Pancreas (tissue), 10 donors: Measurements from ENCODE around the gene TMEM80. TPM values are rescaled to one million over a fixed set of nuclear protein-coding genes. Genes with fewer than 3 reads are reported as not detected.

Experiments
- ATAC-seq, 4 donors: fragments of 200-7000 bp; cut with Tn5 transposase; one replicate each; pipeline versions ENCODE4 v1.8.0 to v1.9.1; 2020; ENCODE audit warnings: mild to moderate bottlenecking in 4 of 4, moderate library complexity in 4 of 4
- DNase-seq, 6 donors: peaks; one replicate each; pipeline ENCODE4 v3.0.0-alpha.2; 2020
- FAIRE-seq: peaks from 2 replicates; lab custom pipeline; 2012; peaks lifted over from hg19 to GRCh38; lab: Jason Lieb, UNC
- H3K27ac ChIP-seq, 4 donors: fragments of 200-600 bp; sonication (generic); 1 replicate in 3 of 4; 2 replicates in 1 of 4; pipeline versions ENCODE4 v1.5.0 to v1.8.0; 2020
- H3K27me3 ChIP-seq, 4 donors: fragments of 200-600 bp; one replicate each; pipeline ENCODE4 v1.8.0; 2021
- H3K36me3 ChIP-seq, 3 donors: fragments of 200-600 bp; sonication (generic) in 1 of 3; one replicate each; pipeline versions ENCODE4 v1.5.0 to v1.8.0; 2020 to 2021
- H3K4me1 ChIP-seq, 3 donors: fragments of 200-600 bp; one replicate each; pipeline ENCODE4 v1.8.0; 2021
- H3K4me3 ChIP-seq, 4 donors: fragments of 200-600 bp; sonication (generic) in 2 of 4; one replicate each; pipeline versions ENCODE4 v1.5.0 to v1.8.0; 2020 to 2021
- H3K9me3 ChIP-seq, 4 donors: fragments of 200-600 bp; one replicate each; pipeline ENCODE4 v1.8.0; 2021
- WGBS, 2 donors: extraction: QIAGEN DNeasy Blood & Tissue Kit; methylation state at CpG; one replicate each; pipeline ENCODE4 v1.1.7; 2013; 5-methylcytosine and 5-hydroxymethylcytosine counted together
- intact Hi-C, 3 donors: fragments of 100-400 bp; cut with DNase I; formaldehyde crosslinking; loops; one replicate each; pipeline versions ENCODE4 v1.11.1 to v1.14.2; 2022
- polyA plus RNA-seq, 2 donors: library from polyadenylated mRNA; stranded (reverse); fragments of 200-250 nt; gene quantifications; one replicate each; pipeline ENCODE4 v1.2.3, GENCODE V29; 2013
- total RNA-seq, 6 donors: library from RNA; stranded (reverse); fragmentation: NEBNext Ultra II Directional in 4 of 6; extraction: Animal tissue kit (Norgen Biotek cat#: 25700) in 4 of 6; gene quantifications; one replicate each; pipeline versions ENCODE4 v1.2.1 to v1.2.4, GENCODE V29; 2021 to 2023
- TF ChIP-seq, protein P1 (sequence below), 4 donors: fragments of 200-600 bp; sonication (generic) in 3 of 4; IDR thresholded peaks; one replicate each; pipeline versions ENCODE4 v1.5.0 to v1.8.0; 2021; ENCODE audit warnings: antibody characterized with exemption in 4 of 4
- donor health status: healthy with polysubstance abuse.
- donor health status: DM: no; HTN: no; CAD: no; lungs with moderate emphysema.
- donor health status: DM: no; HTN: no; CAD: no.
- donor health status: control.
- donor health status: control.
- donor health status: Bipolar disorder and iron deficiency.
- donor health status: DM: yes; HTN: yes; CAD: no.
- donor health status: DM: no; HTN: no; CAD: no.
- donor health status: DM: no; HTN: no; CAD: no.
- donor health status: DM: yes; HTN: yes; CAD: no.

Gene TMEM80
- total and polyA plus RNA-seq, 8 donors, result 8.5 to 24.7 (median 15.5) TPM

DNA sequence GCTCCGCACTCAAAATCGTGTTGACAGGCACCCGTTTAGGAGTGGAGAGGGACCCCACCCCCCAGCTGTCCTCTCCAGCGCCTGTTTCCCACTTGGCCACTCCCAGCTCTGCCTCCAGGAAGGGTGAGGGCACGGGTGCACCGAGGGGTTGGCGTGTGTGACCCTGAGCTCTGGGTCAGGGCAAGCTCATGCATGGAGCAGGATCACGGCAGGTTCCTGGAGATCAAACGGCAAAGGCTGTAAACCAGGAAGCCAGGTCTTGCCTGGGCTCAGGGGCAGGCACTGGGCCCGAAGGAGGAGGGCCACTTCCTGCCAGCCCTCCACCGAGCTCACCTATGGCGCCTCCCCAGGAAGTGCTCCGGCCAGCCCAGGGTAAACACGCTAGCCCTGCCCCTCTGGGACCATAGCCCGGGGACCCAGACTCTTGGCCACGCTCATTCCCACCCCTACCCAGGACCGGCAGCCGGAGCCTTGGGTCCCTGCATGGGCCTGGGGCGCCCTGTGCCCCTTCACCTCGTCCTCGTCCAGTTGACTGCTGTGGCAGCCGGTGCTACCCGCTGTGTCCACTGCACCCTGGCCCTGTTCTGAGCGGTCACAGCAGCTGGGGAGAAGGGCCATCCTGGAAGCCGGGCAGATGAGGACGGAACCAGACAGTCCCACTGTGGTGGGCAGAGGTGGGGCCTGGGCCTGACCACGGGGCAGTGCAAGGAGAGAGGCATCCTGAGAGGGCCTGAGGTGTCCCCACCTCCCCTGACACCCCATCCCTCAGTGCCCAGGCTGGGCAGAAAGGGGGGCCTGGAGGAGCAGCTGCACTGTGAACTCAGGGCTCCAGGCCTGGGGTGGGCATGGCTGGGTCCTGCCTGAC, 9.4 kb downstream of the TMEM80 start:
- Histone ChIP-seq H3K27me3 (no peaks in the 10 kb centered on the region), H3K4me3 (peak overlapping the region; percentile 57 to 85 (median 82)), H3K27ac (peak overlapping the region; percentile 59 to 93 (median 85)), H3K36me3 (peaks cover 0 to 4% (median 0%) of the 10 kb centered on the region in 3 donors), H3K9me3 (no peaks in the 10 kb centered on the region), H3K4me1 (peaks cover 24 to 42% (median 31%) of the 10 kb centered on the region in 3 donors)
- TF ChIP-seq, protein P1, sequence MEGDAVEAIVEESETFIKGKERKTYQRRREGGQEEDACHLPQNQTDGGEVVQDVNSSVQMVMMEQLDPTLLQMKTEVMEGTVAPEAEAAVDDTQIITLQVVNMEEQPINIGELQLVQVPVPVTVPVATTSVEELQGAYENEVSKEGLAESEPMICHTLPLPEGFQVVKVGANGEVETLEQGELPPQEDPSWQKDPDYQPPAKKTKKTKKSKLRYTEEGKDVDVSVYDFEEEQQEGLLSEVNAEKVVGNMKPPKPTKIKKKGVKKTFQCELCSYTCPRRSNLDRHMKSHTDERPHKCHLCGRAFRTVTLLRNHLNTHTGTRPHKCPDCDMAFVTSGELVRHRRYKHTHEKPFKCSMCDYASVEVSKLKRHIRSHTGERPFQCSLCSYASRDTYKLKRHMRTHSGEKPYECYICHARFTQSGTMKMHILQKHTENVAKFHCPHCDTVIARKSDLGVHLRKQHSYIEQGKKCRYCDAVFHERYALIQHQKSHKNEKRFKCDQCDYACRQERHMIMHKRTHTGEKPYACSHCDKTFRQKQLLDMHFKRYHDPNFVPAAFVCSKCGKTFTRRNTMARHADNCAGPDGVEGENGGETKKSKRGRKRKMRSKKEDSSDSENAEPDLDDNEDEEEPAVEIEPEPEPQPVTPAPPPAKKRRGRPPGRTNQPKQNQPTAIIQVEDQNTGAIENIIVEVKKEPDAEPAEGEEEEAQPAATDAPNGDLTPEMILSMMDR (IDR thresholded peaks at IDR 0.05), result no peak
- FAIRE-seq (no peak), DNase-seq (peak; percentile 86 to 97 (median 92)), ATAC-seq (peak; percentile 75 to 87 (median 82))
- intact Hi-C loops, result no loop called here
- WGBS, 2 donors, result 16 to 18% methylated on average over 23 to 27 of the region's 27 CpGs

DNA sequence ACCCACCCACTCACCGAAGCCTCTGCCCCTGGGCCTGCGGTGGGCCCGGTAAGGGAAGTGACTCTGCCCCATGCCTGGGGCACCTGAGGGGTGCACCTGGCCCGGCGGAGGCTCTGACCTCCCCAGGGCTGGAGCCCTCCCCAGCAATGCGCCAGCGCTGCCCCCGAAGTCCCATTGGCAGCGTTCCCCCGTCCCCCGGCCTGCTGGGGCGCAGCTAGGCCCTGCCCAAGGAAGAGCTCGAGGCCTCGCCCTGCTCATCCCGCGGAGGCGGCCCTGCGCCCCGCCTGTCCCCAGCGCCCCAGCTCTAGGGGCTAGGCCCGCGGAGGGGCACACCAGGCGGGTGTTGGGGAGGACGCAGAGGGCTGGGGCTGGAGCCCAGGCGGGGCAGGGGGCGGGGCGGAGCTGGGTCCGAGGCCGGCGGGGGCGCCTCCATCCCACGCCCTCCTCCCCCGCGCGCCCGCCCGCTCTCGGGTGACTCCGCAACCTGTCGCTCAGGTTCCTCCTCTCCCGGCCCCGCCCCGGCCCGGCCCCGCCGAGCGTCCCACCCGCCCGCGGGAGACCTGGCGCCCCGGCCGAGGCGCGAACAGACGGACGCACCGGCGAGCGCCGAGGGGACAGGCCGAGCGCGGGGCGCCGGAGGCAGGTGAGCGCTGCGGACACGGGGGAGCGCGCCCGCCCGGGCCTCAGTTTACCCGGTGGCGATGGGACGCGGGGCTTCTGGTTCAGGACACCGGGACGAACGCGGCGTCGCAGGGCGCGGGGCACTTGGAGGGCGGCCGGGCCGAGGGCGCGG, 10.2 kb downstream of the TMEM80 start, which contains the start of gene EPS8L2:
EPS8L2 (plus strand) TSS at position 586 of the 793 bp plus-strand sequence. CDS start 3,177 bp downstream, outside the sequence.
- no peaks in the 10 kb centered on the region for H3K27me3 ChIP-seq
- peak within 1 kb of the TSS; percentile 57 to 85 (median 82) for H3K4me3 ChIP-seq
- H3K27ac ChIP-seq, result peak within 1 kb of the TSS; percentile 79 to 93 (median 85)
- intact Hi-C loops, result no loop called here
- TF ChIP-seq, protein P1 (IDR thresholded peaks at IDR 0.05), result no peak
- peaks cover 24 to 42% (median 31%) of the 10 kb centered on the region in 3 donors for H3K4me1 ChIP-seq
- peak; percentile 70 to 89 (median 85) for DNase-seq
- WGBS, 2 donors, result 2 to 3% methylated on average over 66 to 87 of the region's 90 CpGs
- peak; percentile 45 to 56 (median 53) for ATAC-seq
- H3K36me3 ChIP-seq, result peaks cover 0 to 4% (median 0%) of the 10 kb centered on the region in 3 donors
- no peaks in the 10 kb centered on the region for H3K9me3 ChIP-seq
- FAIRE-seq, result no peak

DNA sequence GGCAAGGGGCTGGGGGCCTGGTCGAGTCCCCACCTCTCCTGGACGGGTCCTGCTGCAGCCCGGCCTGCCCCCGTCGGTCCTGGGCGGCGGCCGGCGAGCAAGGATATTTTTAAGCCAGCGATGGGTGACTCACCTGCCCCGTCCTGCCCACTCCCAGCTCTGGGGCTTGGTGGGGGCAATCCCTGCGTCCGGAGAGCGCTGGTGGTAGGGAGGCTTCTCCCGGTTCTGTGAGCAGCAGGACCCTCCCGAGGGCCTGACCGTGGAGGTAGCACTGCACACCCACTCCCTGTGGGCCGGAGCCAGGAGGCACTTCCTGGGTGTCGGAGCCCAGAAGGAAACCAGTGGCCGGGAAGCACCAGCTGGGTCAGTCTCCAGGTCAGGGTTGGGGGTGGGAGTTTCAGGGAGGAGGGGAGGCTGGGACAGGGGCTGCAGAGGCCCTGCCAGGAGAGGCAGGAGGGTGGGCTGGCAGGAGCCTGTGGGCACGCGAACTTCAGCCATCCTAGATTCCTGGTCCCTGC, 10.9 kb downstream of the TMEM80 start:
- TF ChIP-seq, protein P1 (IDR thresholded peaks at IDR 0.05), result no peak
- H3K4me1 ChIP-seq, result peaks cover 24 to 42% (median 31%) of the 10 kb centered on the region in 3 donors
- H3K27me3 ChIP-seq, result no peaks in the 10 kb centered on the region
- WGBS, 2 donors, result 1 to 4% methylated on average over 12 to 22 of the region's 22 CpGs
- intact Hi-C loops, result no loop called here
- DNase-seq (peak; percentile 52 to 86 (median 68)), FAIRE-seq (no peak), ATAC-seq (peak; percentile 4 to 11 (median 10))
- no peaks in the 10 kb centered on the region for H3K9me3 ChIP-seq
- H3K27ac ChIP-seq, result peak overlapping the region; percentile 79 to 93 (median 85)
- H3K36me3 ChIP-seq, result peaks cover 0 to 4% (median 0%) of the 10 kb centered on the region in 3 donors
- peak overlapping the region; percentile 57 to 85 (median 82) for H3K4me3 ChIP-seq

DNA sequence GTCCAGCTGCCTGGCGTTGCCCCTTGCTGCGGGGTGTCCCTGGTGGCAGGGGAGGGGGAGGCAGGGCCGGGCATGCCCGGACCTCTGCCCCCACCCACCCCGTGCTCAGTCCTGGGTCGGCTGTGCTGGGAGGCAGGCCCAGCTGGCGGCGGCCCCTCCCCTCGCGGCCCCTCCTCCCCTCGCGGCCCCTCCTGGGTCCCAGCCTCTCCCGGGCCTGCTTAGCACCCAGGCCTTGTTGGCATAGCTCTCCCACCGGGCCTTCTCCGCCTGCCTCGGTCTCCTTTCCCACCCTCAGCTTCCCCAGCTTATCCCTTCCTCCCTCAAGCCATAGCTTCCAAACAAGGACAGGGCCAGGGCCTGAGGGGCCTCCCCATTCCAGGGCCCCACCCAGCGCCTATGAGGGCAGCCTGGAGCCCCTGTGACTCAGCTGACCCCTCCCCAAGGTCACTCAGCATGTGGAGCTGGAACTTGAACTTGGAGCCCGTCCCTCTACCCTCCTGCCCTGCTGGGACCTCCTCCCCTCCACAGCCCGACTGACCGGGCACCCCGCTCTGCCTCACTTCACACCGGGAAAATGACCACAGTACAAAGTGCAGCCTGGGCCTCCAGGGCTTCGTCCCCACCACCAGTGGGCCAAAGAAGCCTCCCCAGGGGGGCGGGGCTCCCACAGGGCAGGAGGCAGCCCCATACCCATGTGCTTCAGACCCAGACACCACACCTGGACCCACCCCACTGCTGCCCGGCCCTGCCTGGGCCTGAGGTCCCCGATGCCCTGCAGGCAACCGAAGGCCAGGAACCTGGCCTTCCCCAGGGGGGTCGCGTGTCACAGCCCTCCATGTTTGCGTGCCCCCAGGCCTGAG, 11.6 kb downstream of the TMEM80 start:
- Histone ChIP-seq H3K27me3 (no peaks in the 10 kb centered on the region), H3K27ac (peak overlapping the region; percentile 79 to 93 (median 85)), H3K36me3 (peaks cover 0 to 2% (median 0%) of the 10 kb centered on the region in 3 donors), H3K9me3 (no peaks in the 10 kb centered on the region), H3K4me1 (peaks cover 28 to 40% (median 30%) of the 10 kb centered on the region in 3 donors), H3K4me3 (peak overlapping the region; percentile 57 to 85 (median 82))
- DNase-seq (peak; percentile 47 to 86 (median 64)), ATAC-seq (peak; percentile 22 to 44 (median 29)), FAIRE-seq (no peak)
- 12 to 14% methylated on average over 24 to 30 of the region's 30 CpGs for WGBS, 2 donors
- TF ChIP-seq, protein P1 (IDR thresholded peaks at IDR 0.05), result no peak
- intact Hi-C loops, result no loop called here
